Endothelial cell of umbilical vein (primary cell): ENCODE data around the gene ARHGAP22. TPM values are rescaled to one million over a fixed set of nuclear protein-coding genes. Genes with fewer than 3 reads are reported as not detected.
A peak's percentile ranks its signal among the peaks of the same experiment; 100 is the strongest.

Source experiments
- BruUV-seq: library from RNA; stranded (reverse); fragments of 400-500 nt; replicated peaks from 2 replicates; lab custom pipeline; 2021; lab: Mats Ljungman, UMichigan
- CTCF ChIA-PET: fragments of 300-600, 350-600 bp; sonication (Branson Sonifier 250); formaldehyde crosslinking; loops from one replicate; lab custom pipeline; 2021; ENCODE audit warnings: antibody characterized with exemption, inconsistent platforms; lab: Charles Lee
- POLR2A ChIA-PET: fragments of 300-600, 350-600 bp; sonication (Branson Sonifier 250); formaldehyde crosslinking; loops from one replicate; lab custom pipeline; 2021; ENCODE audit warnings: antibody characterized with exemption, inconsistent platforms; lab: Charles Lee
- DNase-seq: peaks from one replicate; pipeline ENCODE4 v3.0.0-alpha.2; 2011; ENCODE audit warnings: low read depth, low spot score
- FAIRE-seq: peaks from 2 replicates; lab custom pipeline; 2011; peaks lifted over from hg19 to GRCh38; lab: Jason Lieb, UNC
- H2AFZ ChIP-seq: 2 replicates; pipeline ENCODE4 v1.6.0; 2012; ENCODE audit warnings: low read depth, low read length, control low read depth, inconsistent platforms
- H3K27ac ChIP-seq: 2 replicates; pipeline ENCODE4 v1.5.1; 2011; ENCODE audit warnings: low read depth, mild to moderate bottlenecking, control low read depth, low read length, moderate library complexity; ENCODE audit not compliant: insufficient read depth
- H3K27me3 ChIP-seq, 2 experiments: 2 replicates each; pipeline versions ENCODE4 v1.6.0 to v1.6.1; 2011; ENCODE audit warnings: low read length in 2 of 2, mixed read lengths in 1 of 2; ENCODE audit not compliant: control insufficient read depth in 2 of 2, insufficient read depth in 2 of 2
- H3K36me3 ChIP-seq, 2 experiments: 2 replicates in 1 of 2; 3 replicates in 1 of 2; pipeline ENCODE4 v1.5.1; 2011; ENCODE audit warnings: low read length in 2 of 2, mild to moderate bottlenecking in 1 of 2, moderate library complexity in 1 of 2; ENCODE audit not compliant: control insufficient read depth in 2 of 2, insufficient read depth in 2 of 2; ENCODE audit errors: extremely low read depth in 1 of 2
- H3K4me1 ChIP-seq: 3 replicates; pipeline ENCODE4 v1.5.1; 2011; ENCODE audit warnings: mild to moderate bottlenecking, low read length; ENCODE audit not compliant: control insufficient read depth, insufficient read depth; ENCODE audit errors: extremely low read depth
- H3K4me2 ChIP-seq: 2 replicates; pipeline ENCODE4 v1.6.1; 2011; ENCODE audit warnings: low read length, control low read depth, mixed read lengths; ENCODE audit not compliant: insufficient read depth
- H3K4me3 ChIP-seq, 3 experiments: fragments of 200-600 bp in 1 of 3; sonication (generic), shearing (Covaris generic) in 1 of 3; replicated peaks in 1 of 3; 2 replicates each; pipeline ENCODE4 v1.5.1; 2011 to 2016; ENCODE audit warnings: control low read depth in 3 of 3, low read length in 3 of 3, mild to moderate bottlenecking in 2 of 3, inconsistent platforms in 1 of 3, low read depth in 1 of 3, moderate library complexity in 1 of 3; ENCODE audit not compliant: insufficient read depth in 1 of 3
- H3K79me2 ChIP-seq: 2 replicates; pipeline ENCODE4 v1.6.0; 2012; ENCODE audit warnings: low read length, inconsistent platforms; ENCODE audit not compliant: control insufficient read depth, insufficient read depth
- H3K9ac ChIP-seq: replicated peaks from 2 replicates; pipeline ENCODE3; 2011; ENCODE audit warnings: low read length, control low read depth; ENCODE audit not compliant: insufficient read depth; ENCODE audit errors: extremely low read depth
- H3K9me1 ChIP-seq: replicated peaks from 3 replicates; pipeline ENCODE4 v1.6.0; 2011; ENCODE audit warnings: mild to moderate bottlenecking, low read length; ENCODE audit not compliant: control insufficient read depth, insufficient read depth; ENCODE audit errors: extremely low read depth
- H3K9me3 ChIP-seq: replicated peaks from 2 replicates; pipeline ENCODE4 v1.5.1; 2012; ENCODE audit warnings: low read length, inconsistent platforms; ENCODE audit not compliant: control insufficient read depth, insufficient read depth
- H4K20me1 ChIP-seq: replicated peaks from 2 replicates; pipeline ENCODE3; 2011; ENCODE audit warnings: mild to moderate bottlenecking, low read length; ENCODE audit not compliant: control insufficient read depth, insufficient read depth; ENCODE audit errors: extremely low read depth
- EZH2 ChIP-seq: IDR thresholded peaks from 2 replicates; pipeline ENCODE4 v1.6.1; 2012; ENCODE audit warnings: borderline replicate concordance, low read depth, mild to moderate bottlenecking, moderate library complexity, low read length, inconsistent platforms; ENCODE audit not compliant: severe bottlenecking
- FOS ChIP-seq: IDR thresholded peaks from 2 replicates; pipeline ENCODE4 v1.6.1; 2011; ENCODE audit warnings: mild to moderate bottlenecking, low read length, moderate library complexity, borderline replicate concordance; ENCODE audit not compliant: insufficient read depth
- POLR2A ChIP-seq: IDR thresholded peaks from 2 replicates; pipeline ENCODE4 v1.6.1; 2012; ENCODE audit warnings: low read depth, mild to moderate bottlenecking, control low read depth, low read length
- POLR2AphosphoS5 ChIP-seq: IDR thresholded peaks from 2 replicates; pipeline ENCODE4 v1.6.1; 2012; ENCODE audit warnings: low read depth, mild to moderate bottlenecking, control low read depth, low read length, moderate library complexity; ENCODE audit not compliant: insufficient read depth
- dilution Hi-C: fragments of 300-500 bp; cut with MboI; formaldehyde crosslinking; loops from one replicate; pipeline ENCODE4 v1.15.0; 2019; ENCODE audit warnings: low sequenced_read_pairs; ENCODE audit not compliant: extremely low pct_ligation_motif_present
- intact Hi-C: fragments of 100-400 bp; cut with micrococcal nuclease; formaldehyde crosslinking; loops from one replicate; pipeline ENCODE4 v1.10.0; 2022
- polyA plus RNA-seq, 4 experiments: library from polyadenylated mRNA; depleted of rRNA in 3 of 4; stranded (reverse) in 3 of 4; unstranded in 1 of 4; fragments of >200 nt; gene quantifications; 2 replicates each; pipeline versions ENCODE4 v1.2.1 to v1.2.3, GENCODE V29; 2011 to 2012; ENCODE audit warnings: missing spikeins in 1 of 4
- total RNA-seq: library from RNA; stranded (reverse); gene quantifications from 2 replicates; pipeline ENCODE4 v1.2.3, GENCODE V29; 2021
- TF ChIP-seq, protein P1 (sequence below), 2 donors: IDR thresholded peaks; 1 replicate in 1 of 2; 2 replicates in 1 of 2; pipeline ENCODE4 v1.5.1; 2011; ENCODE audit warnings: low read length in 2 of 2, mild to moderate bottlenecking in 2 of 2, moderate library complexity in 2 of 2, control low read depth in 1 of 2, inconsistent platforms in 1 of 2, low read depth in 1 of 2; ENCODE audit not compliant: insufficient read depth in 1 of 2; ENCODE audit errors: extremely low read depth in 1 of 2
- TF ChIP-seq, protein P2 (sequence below): IDR thresholded peaks from 2 replicates; pipeline ENCODE4 v1.6.1; 2011; ENCODE audit not compliant: insufficient read depth, insufficient read length

ARHGAP22 gene
- total and polyA plus RNA-seq, 2 donors (not counting 3 experiments of a cell fraction or from before 2014, with no cell fraction given): 8.6 to 50.3 TPM

DNA sequence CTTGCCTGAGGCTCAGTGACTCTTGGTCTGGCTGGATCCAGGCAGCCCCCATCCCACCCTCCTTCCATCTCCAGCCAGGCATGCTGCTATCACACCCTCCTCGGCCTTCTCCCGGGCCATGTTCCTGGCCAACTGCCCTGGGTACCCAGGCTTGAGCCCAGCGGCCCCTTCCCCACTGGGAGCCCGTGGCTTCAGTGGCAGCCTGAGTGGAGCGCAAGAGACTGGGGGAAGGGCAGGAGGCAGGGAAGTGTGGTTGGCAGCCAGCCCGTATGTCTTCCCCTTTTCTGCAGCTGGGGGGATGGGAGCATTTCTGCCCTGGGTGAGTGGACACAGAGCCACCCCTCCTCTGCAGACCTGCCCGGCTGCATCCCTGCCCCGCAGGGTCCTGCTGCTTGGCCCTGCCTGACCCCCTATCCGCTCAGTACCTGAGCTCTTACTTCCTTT, 148.5 kb downstream of the ARHGAP22 start:
- Histone ChIP-seq H3K9ac (no peak overlapping the region), H3K27me3 (no peaks in the 10 kb centered on the region), H2AFZ (no peak overlapping the region), H3K4me3 (no peak overlapping the region), H3K4me2 (no peak overlapping the region), H3K9me1 (no peaks in the 10 kb centered on the region), H3K27ac (no peak overlapping the region), H3K9me3 (no peaks in the 10 kb centered on the region), H3K4me1 (peaks cover 9% of the 10 kb centered on the region), H3K79me2 (peaks cover 5% of the 10 kb centered on the region), H4K20me1 (no peaks in the 10 kb centered on the region), H3K36me3 (peaks cover 0 to 7% of the 10 kb centered on the region in 2 experiments)
- peak; percentile 69 for DNase-seq
- peak; percentile 59 for FAIRE-seq
- no peak for TF ChIP-seq EZH2
- TF ChIP-seq FOS: no peak
- TF ChIP-seq, protein P1, sequence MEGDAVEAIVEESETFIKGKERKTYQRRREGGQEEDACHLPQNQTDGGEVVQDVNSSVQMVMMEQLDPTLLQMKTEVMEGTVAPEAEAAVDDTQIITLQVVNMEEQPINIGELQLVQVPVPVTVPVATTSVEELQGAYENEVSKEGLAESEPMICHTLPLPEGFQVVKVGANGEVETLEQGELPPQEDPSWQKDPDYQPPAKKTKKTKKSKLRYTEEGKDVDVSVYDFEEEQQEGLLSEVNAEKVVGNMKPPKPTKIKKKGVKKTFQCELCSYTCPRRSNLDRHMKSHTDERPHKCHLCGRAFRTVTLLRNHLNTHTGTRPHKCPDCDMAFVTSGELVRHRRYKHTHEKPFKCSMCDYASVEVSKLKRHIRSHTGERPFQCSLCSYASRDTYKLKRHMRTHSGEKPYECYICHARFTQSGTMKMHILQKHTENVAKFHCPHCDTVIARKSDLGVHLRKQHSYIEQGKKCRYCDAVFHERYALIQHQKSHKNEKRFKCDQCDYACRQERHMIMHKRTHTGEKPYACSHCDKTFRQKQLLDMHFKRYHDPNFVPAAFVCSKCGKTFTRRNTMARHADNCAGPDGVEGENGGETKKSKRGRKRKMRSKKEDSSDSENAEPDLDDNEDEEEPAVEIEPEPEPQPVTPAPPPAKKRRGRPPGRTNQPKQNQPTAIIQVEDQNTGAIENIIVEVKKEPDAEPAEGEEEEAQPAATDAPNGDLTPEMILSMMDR (IDR thresholded peaks at IDR 0.05; ENCODE audit: extremely low read depth in 1 of 2, insufficient read depth in 1 of 2, low read depth in 1 of 2, low read length in 2 of 2): no peak
- TF ChIP-seq POLR2AphosphoS5: no peak
- TF ChIP-seq, protein P2, sequence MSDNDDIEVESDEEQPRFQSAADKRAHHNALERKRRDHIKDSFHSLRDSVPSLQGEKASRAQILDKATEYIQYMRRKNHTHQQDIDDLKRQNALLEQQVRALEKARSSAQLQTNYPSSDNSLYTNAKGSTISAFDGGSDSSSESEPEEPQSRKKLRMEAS: no peak
- no peak for TF ChIP-seq POLR2A
- intact Hi-C loops (no loop called here), dilution Hi-C loops (no loop called here)
- ChIA-PET POLR2A (interaction anchor here (1.1 kb wide), 1 partner anchor 14 kb away, joined by 3 read pairs; no protein-coding TSS in a partner anchor), CTCF (interaction anchor here (0.6 to 1.2 kb wide), 5 partner anchors 9 to 200 kb away, joined by 3 to 6 read pairs (median 3); no protein-coding TSS in a partner anchor)
- BruUV-seq: no TSS peak
